D341Med (cell line): Measurements from ENCODE around the gene TTLL13.
"Not testable (repeated sequence)": the region's sequence is repeated elsewhere in the genome, so short reads cannot be mapped to it uniquely, and the experiment has no call there.

Experiments
- DNase-seq: peaks from one replicate; pipeline ENCODE4 v3.0.0; 2012; ENCODE audit warnings: low spot score

TTLL13 gene

GRCh38 chr15:90234096-90234988 is 15.0 kb upstream of the TTLL13 start, which contains the start of gene GDPGP1:
TSS of gene GDPGP1 (plus strand) at chr15:90234209. CDS start at chr15:90240909, 6,700 bp downstream.
- DNase-seq: no peak

DNA sequence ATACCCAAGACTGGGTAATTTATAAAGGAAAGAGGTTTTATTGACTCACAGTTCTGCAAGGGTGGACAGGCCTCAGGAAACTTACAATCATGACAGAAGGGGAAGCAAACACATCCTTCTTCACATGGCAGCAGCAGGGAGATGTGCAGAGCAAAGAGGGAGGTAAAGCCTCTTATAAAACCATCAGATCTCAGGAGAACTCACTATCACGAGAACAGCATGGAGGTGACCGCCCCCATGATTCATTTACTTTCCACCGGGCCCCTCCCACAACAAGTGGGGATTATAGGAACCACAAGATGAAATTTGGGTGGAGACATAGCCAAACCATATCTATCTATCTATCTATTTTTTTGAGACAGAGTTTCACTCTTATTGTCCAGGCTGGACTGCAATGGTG is 10.0 kb upstream of the TTLL13 start:
- no peak for DNase-seq

DNA sequence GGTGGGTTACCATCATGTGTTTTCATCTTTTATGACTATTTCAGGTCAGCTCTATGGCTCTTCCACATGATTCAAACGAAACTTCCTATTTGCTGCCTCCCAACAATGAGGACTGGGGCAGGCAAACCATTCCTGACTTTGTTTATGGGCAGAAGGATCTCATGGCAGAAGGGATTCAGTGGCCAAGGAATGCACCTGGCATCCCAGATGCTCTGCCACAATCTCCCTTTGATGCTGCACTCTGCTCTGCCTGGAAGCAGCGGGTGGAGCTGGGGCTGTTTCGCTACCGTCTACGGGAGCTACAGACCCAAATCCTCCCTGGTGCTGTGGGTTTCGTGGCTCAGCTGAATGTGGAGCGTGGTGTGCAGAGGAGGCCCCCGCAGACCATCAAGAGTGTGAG is 8.5 kb upstream of the TTLL13 start:
- no peak for DNase-seq

- DNase-seq: no peak
Measured at GRCh38 chr15:90241343-90242192, 7.8 kb upstream of the TTLL13 start.

DNA sequence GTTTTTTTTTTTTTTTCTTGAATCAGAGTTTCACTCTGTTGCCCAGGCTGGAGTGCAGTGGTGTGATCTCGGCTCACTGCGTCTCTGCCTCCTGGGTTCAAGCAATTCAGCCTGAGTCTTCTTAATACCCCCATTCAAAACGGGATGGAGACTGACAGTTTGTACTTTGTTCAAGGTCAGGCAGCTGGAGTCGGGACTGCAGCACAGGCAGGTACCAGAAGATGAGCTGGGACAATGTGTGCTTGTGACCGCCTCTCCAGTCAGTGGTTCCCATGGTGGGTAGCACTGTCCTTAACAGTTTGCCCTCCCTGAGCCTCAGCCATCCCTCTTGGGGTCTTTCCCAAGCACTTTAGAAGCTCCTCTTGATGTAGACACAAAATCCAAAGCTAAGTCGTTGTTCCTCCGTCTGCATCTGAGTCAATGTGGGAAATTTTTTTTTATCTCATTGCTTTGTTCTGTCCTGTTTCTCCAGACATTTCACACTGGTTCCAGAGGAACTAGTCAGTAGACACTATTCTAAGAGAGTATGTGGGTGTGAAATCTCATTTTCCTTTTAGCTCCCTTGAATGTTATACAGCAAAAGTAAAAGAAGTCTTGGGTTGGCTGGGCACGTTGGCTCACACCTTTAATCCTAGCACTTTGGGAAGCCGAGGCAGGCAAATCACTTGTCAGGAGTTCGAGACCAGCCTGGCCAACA is 5.3 kb upstream of the TTLL13 start:
- no peak for DNase-seq

- no peak for DNase-seq
Measured at GRCh38 chr15:90248789-90249202, 560 bp upstream of the TTLL13 start.

GRCh38 chr15:90257776-90258175 is 8.4 kb downstream of the TTLL13 start:
- no peak for DNase-seq

GRCh38 chr15:90259524-90259923 is 10.2 kb downstream of the TTLL13 start:
- no peak for DNase-seq

GRCh38 chr15:90260731-90261130 is 11.4 kb downstream of the TTLL13 start:
- not testable (repeated sequence) for DNase-seq

GRCh38 chr15:90261811-90262210 is 12.5 kb downstream of the TTLL13 start:
- no peak for DNase-seq

DNA sequence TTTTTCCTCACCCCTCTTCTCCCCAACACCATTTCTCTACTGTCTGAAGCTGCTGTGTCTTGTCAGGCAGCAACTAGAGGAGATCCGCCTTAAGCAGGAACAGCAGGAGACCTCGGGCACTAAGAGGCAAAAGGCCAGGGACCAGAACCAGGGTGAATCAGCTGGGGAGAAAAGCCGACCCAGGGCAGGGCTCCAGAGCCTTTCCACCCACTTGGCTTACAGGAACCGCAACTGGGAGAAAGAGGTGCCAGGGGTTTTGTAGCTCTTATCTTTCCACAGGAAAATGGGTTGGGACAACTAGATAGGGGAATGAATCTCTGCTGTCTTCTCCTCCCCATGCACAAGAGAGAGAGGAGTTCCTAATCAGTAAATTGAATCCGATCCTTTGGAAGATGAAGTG is 13.1 kb downstream of the TTLL13 start:
- DNase-seq: no peak

DNA sequence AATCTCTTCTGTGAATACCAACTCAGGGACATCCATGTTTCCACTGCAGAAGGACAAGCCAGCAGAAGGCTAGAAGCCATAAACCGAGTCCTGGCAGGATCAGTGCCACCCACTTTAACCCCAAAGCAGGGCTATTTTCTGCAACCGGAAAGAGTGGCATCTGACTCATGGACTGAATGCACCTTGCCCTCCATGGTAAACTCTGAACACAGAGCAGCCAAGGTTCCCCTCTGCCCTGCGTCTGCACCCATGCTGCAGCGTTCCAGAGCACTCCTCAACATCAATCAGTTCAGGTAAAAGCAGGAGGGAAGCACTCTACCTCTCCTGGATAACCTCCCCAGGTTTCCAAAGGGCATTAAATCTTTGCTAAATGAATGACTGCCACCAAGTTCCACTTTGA is 15.3 kb downstream of the TTLL13 start:
- DNase-seq: no peak

DNA sequence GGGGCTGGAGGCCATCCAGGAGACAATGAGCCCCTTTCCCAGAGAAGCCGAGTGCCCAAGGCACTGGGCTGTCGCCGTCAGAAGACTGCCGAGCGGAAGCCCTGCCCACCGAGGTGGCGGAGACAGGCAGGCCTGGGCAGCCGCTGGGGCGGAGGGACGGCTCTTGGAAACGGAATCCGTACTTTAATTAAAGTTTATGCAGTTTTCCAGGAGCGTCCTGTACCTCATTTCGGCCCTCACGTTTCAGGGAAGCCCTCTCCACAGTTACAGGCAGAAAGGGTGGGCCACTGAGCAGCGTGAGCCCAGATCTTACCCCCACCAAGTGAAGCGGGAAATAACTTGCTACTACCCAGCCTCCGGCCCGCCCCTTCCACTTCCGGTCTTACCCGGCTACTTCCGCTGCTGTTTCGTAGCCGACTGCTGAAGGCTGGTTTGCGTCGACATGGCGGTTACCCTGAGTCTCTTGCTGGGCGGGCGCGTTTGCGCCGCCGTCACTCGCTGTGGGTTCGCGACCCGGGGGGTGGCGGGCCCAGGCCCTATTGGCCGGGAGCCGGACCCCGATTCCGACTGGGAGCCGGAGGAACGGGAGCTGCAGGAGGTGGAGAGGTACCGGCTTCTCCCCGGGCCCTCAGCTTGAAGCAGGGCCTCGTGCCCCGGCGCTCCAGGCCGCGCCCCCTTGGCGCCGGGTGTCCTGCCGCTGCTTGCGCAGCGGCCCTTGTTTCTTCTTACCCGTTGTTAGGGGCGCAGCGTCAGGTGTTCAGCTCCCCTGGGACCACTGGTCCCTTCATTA is 16.1 kb downstream of the TTLL13 start, which contains the start of gene NGRN:
TSS of gene NGRN (plus strand) at position 402 of the 790 bp plus-strand sequence. CDS start at position 443, 41 bp downstream.
- DNase-seq: peak; percentile 90

- peak; percentile 55 for DNase-seq
Measured at GRCh38 chr15:90266061-90266431, 16.7 kb downstream of the TTLL13 start.

GRCh38 chr15:90266485-90266884 is 17.1 kb downstream of the TTLL13 start:
- no peak for DNase-seq

GRCh38 chr15:90268415-90268814 is 19.1 kb downstream of the TTLL13 start:
- DNase-seq: no peak

- no peak for DNase-seq
Measured at GRCh38 chr15:90270502-90271150, 21.3 kb downstream of the TTLL13 start.

GRCh38 chr15:90271459-90272166 is 22.3 kb downstream of the TTLL13 start:
- no peak for DNase-seq

DNA sequence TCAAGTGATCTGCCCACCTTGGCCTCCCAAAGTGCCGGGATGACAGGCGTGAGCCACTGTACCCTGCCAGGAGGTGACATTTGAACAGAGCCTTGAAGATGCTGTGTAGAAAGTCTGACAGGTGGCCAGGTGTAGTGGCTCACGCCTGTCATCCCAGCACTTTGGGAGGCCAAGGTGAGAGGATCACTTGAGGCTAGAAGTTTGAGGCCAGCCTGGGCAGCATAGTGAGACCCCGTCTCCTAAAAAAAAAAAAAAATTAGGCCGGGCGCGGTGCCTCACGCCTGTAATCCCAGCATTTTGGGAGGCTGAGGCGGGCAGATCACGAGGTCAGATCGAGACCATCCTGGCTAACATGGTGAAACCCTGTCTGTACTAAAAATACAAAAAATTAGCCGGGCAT is 29.1 kb downstream of the TTLL13 start:
- not testable (repeated sequence) for DNase-seq

DNA sequence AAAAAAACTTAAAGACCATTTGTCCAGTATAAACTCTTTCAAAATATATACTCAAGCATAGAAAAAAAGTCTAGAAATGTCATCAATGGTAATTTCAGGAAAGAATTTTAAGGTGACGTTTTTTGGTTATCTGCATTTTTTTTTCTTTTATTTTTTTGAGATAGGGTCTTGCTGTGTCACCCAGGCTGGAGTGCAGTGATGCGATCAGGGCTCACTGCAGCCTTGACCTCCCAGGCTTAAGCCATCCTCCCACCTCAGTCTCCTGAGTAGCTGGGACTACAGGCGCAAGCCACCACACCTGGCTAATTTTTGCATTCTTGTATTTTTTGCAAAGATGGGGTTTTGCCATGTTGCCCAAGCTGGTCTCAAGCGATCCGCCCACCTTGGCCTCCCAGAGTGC is 31.4 kb downstream of the TTLL13 start:
- not testable (repeated sequence) for DNase-seq
